ENCODE results near the gene LCMT1.

DNA sequence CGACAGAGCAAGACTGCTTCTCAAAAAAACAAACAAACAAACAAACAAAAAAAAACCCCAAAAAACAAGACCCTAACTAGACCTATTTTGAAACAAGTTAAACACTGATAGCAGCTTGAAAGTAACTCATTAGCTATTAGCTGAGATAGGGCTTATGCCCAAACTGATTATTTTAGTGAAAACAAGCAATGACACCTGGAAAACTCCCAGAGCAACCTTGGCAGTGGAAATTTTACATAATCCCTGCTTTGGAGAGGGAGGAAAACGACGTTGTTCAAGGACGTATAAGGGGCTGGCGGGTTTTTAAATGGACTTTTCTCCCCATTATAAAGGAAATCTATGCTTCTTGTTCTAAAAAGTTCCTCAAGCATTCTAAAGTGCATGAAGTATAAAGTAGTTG lies 59.8 kb downstream of the LCMT1 start:
- TF ChIP-seq POLR2A (IDR thresholded peaks at IDR 0.05; ENCODE audit: low read length): no peak
- TF ChIP-seq GATA1 (IDR thresholded peaks at IDR 0.05; ENCODE audit: low read depth, low read length): no peak
